Left ventricle myocardium inferior (tissue), 1 donor: ENCODE measurements around the gene FGF5. TPM values are rescaled to one million over a fixed set of nuclear protein-coding genes. Genes with fewer than 3 reads are reported as not detected.
A peak's percentile ranks its signal among the peaks of the same experiment; 100 is the strongest.

Source experiments
- DNase-seq: peaks from one replicate; pipeline ENCODE4 v3.0.0-alpha.2; 2020
- H3K27ac ChIP-seq: fragments of 200-600 bp; replicated peaks from 2 replicates; pipeline ENCODE4 v1.8.0; 2021
- H3K27me3 ChIP-seq: fragments of 200-600 bp; 2 replicates; pipeline ENCODE4 v1.8.0; 2021; ENCODE audit warnings: low read depth
- H3K36me3 ChIP-seq: fragments of 200-600 bp; 2 replicates; pipeline ENCODE4 v1.8.0; 2021
- H3K4me1 ChIP-seq: fragments of 200-600 bp; 2 replicates; pipeline ENCODE4 v1.8.0; 2021
- H3K4me3 ChIP-seq: fragments of 200-600 bp; 2 replicates; pipeline ENCODE4 v1.8.0; 2021; ENCODE audit warnings: mild to moderate bottlenecking, moderate library complexity
- H3K9me3 ChIP-seq: fragments of 200-600 bp; replicated peaks from 2 replicates; pipeline ENCODE4 v1.8.0; 2021
- intact Hi-C: fragments of 100-400 bp; cut with micrococcal nuclease; formaldehyde crosslinking; loops from one replicate; pipeline ENCODE4 v1.11.0; 2022
- total RNA-seq: library from RNA; stranded (reverse); fragmentation: NEBNext Ultra II Directional; extraction: Animal tissue kit (Norgen Biotek cat#: 25700); gene quantifications from one replicate; pipeline ENCODE4 v1.2.1, GENCODE V29; 2021
- TF ChIP-seq, protein P1 (sequence below): fragments of 200-600 bp; IDR thresholded peaks from 2 replicates; pipeline ENCODE4 v1.8.0; 2021; ENCODE audit warnings: antibody characterized with exemption, mild to moderate bottlenecking, borderline replicate concordance
- donor health status: DM: no; HTN: yes; CAD: no; lungs with severe emphysema.

FGF5 gene
- total RNA-seq, 1 donor from 2014 or later = 1.2 TPM

DNA sequence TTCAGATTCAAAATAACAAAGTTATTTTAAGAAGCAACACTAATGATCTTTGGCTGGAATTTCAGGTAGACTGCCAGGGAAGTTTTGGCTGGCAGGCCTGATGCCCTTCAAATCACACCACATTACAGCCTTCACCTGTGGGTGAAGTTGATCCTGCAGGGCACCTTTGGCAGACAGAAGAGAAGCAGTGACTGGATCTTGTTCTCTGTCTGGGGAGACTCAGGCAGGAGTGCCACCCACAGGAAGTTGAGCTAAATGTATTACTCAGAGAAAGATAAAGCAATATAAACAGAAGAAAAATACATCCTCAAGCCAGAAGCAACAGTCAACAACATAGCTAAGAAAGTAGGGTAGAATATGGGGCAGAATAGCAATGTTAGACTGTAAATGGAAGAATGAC lies 56.3 kb downstream of the FGF5 start:
- intact Hi-C loops = no loop called here
- no peak for DNase-seq
- Histone ChIP-seq H3K9me3 (no peaks in the 10 kb centered on the region), H3K27ac (no peak overlapping the region), H3K27me3 (no peaks in the 10 kb centered on the region), H3K4me1 (no peaks in the 10 kb centered on the region), H3K36me3 (no peaks in the 10 kb centered on the region), H3K4me3 (no peak overlapping the region)
- TF ChIP-seq, protein P1, sequence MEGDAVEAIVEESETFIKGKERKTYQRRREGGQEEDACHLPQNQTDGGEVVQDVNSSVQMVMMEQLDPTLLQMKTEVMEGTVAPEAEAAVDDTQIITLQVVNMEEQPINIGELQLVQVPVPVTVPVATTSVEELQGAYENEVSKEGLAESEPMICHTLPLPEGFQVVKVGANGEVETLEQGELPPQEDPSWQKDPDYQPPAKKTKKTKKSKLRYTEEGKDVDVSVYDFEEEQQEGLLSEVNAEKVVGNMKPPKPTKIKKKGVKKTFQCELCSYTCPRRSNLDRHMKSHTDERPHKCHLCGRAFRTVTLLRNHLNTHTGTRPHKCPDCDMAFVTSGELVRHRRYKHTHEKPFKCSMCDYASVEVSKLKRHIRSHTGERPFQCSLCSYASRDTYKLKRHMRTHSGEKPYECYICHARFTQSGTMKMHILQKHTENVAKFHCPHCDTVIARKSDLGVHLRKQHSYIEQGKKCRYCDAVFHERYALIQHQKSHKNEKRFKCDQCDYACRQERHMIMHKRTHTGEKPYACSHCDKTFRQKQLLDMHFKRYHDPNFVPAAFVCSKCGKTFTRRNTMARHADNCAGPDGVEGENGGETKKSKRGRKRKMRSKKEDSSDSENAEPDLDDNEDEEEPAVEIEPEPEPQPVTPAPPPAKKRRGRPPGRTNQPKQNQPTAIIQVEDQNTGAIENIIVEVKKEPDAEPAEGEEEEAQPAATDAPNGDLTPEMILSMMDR = peak; percentile 16

DNA sequence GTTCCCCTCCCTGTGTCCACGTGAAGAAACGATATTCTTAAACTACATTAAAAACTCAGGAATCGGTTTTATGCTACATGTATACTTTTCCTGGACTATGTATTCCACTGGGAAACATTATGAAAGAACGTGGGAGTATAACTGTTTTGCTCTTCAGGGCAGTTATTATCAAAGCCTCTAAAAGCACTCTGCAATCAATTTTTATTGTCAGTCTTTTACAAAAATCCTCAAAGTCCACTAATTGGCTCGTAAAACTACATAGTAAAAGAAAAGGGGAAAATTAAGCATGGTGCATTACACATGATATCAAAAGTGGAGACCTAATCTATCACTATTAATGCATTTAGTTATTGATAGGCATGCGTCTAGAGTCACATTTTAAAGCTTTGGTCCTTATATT lies 57.7 kb downstream of the FGF5 start:
- DNase-seq = no peak
- Histone ChIP-seq H3K9me3 (no peaks in the 10 kb centered on the region), H3K27ac (no peak overlapping the region), H3K36me3 (no peaks in the 10 kb centered on the region), H3K27me3 (no peaks in the 10 kb centered on the region), H3K4me1 (no peaks in the 10 kb centered on the region), H3K4me3 (no peak overlapping the region)
- TF ChIP-seq, protein P1 = no peak
- intact Hi-C loops = no loop called here

DNA sequence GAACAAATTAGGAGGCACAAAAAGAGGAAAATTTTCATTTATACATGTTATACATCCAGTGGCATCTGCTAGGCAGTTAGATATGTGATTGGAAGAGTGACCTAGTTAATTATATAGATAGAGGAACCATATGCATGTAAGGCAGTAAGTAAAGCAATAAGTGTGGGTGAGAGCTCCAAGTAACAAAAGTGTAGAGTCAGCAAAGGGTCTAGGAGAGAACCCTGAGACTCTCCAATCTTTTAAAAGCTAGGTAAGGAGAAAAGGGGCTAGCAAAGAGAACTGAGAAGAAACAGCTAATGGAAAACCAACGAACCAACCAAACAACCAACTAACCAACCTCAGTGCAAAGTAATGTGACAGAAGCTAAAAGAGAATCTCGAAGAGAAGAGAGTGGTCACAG lies 65.2 kb downstream of the FGF5 start:
- intact Hi-C loops = no loop called here
- no peaks in the 10 kb centered on the region for H3K9me3 ChIP-seq
- peaks cover 24% of the 10 kb centered on the region for H3K27me3 ChIP-seq
- TF ChIP-seq, protein P1 = no peak
- peaks cover 15% of the 10 kb centered on the region for H3K4me1 ChIP-seq
- H3K27ac ChIP-seq = no peak overlapping the region
- no peak overlapping the region for H3K4me3 ChIP-seq
- H3K36me3 ChIP-seq = no peaks in the 10 kb centered on the region
- DNase-seq = no peak

DNA sequence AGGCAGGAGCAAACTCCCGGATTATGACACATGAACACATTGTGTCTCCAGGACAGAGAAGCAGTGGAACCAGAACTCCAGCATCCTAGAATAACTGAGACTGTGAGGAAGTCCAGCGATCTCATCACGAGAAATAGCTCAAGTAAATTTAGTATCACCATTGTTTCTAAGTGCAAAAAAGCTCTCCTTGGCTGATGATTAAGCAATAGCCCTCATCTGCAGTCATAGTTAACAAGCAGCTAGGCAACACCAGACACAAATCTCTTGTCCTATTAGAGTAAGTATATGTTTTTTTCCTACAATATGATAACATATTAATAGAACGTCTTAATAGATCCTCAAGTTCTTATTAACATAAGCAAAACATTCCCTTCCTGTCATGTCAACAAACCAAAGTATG lies 66.7 kb downstream of the FGF5 start:
- peaks cover 16% of the 10 kb centered on the region for H3K4me1 ChIP-seq
- H3K27me3 ChIP-seq = peaks cover 29% of the 10 kb centered on the region
- H3K36me3 ChIP-seq = no peaks in the 10 kb centered on the region
- H3K4me3 ChIP-seq = no peak overlapping the region
- intact Hi-C loops = no loop called here
- H3K9me3 ChIP-seq = no peaks in the 10 kb centered on the region
- no peak overlapping the region for H3K27ac ChIP-seq
- no peak for DNase-seq
- TF ChIP-seq, protein P1 = no peak

DNA sequence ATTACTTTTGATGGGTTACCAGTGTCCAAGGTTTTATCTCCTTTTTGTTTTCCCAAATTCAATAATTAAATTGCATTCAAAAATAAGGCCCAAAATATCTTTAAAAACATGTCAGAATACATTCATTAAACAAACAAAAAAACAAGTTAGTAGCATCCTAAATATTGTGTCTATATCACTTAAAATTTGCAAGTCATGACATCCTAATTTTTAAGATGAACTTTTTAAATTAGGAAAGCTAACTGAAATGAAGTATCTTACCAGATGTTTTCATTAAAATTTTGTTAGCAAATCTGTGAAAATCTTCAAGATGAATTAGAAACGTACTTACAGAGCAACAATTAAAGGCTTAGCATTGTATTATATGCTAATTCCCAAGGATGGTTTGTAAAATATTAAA lies 68.1 kb downstream of the FGF5 start:
- no peak overlapping the region for H3K27ac ChIP-seq
- TF ChIP-seq, protein P1 = no peak
- H3K4me3 ChIP-seq = no peak overlapping the region
- intact Hi-C loops = no loop called here
- H3K27me3 ChIP-seq = peaks cover 36% of the 10 kb centered on the region
- peaks cover 16% of the 10 kb centered on the region for H3K4me1 ChIP-seq
- H3K36me3 ChIP-seq = no peaks in the 10 kb centered on the region
- DNase-seq = no peak
- no peaks in the 10 kb centered on the region for H3K9me3 ChIP-seq

DNA sequence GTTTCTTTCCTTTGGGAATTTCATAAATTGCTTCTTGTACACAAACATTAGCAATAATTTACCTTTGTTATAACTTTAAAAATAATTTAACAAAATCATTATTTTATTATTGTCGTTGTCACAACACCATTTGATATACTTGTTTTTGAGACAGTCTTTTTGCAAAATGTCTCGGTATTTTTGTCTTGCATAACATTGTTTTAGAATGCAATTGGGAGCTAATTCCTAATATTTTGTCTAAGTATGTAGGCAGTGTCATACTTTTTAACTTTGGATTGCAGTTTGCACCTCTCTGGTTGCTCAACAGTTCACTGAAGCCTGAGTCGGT lies 68.7 kb downstream of the FGF5 start:
- Histone ChIP-seq H3K4me3 (peak overlapping the region; percentile 70), H3K36me3 (no peaks in the 10 kb centered on the region), H3K27me3 (peaks cover 37% of the 10 kb centered on the region), H3K4me1 (peaks cover 16% of the 10 kb centered on the region), H3K9me3 (no peaks in the 10 kb centered on the region), H3K27ac (no peak overlapping the region)
- TF ChIP-seq, protein P1 = no peak
- intact Hi-C loops = no loop called here
- no peak for DNase-seq
